Smooth muscle cell (in vitro differentiated cells): Measurements from ENCODE around the gene IMPDH2. TPM values are rescaled to one million over a fixed set of nuclear protein-coding genes. Genes with fewer than 3 reads are reported as not detected.

Experiments used
- DNase-seq: peaks from one replicate; lab custom pipeline; 2025; ENCODE audit not compliant: unreplicated experiment; lab: John Stamatoyannopoulos, UW
- H2AFZ ChIP-seq: fragments of 200-600 bp; sonication (generic); 2 replicates; pipeline ENCODE4 v1.6.0; 2016; ENCODE audit warnings: antibody characterized with exemption, low read depth, mild to moderate bottlenecking
- H3F3A ChIP-seq: fragments of 200-600 bp; sonication (generic); 2 replicates; pipeline ENCODE4 v1.6.0; 2017; ENCODE audit warnings: antibody characterized with exemption, low read depth
- H3K27ac ChIP-seq: fragments of 200-600 bp; sonication (generic); 2 replicates; pipeline ENCODE4 v1.5.1; 2016; ENCODE audit warnings: low read depth, mild to moderate bottlenecking
- H3K27me3 ChIP-seq: fragments of 200-600 bp; sonication (generic); 2 replicates; pipeline ENCODE4 v1.6.1; 2016; ENCODE audit warnings: low read depth, mild to moderate bottlenecking
- H3K36me3 ChIP-seq: fragments of 200-600 bp; sonication (generic); 2 replicates; pipeline ENCODE4 v1.5.1; 2016; ENCODE audit warnings: low read depth
- H3K4me1 ChIP-seq: fragments of 200-600 bp; sonication (generic); 2 replicates; pipeline ENCODE4 v1.5.1; 2016; ENCODE audit warnings: low read depth
- H3K4me2 ChIP-seq: fragments of 200-600 bp; sonication (generic); 2 replicates; pipeline ENCODE4 v1.6.0; 2016; ENCODE audit warnings: mild to moderate bottlenecking
- H3K4me3 ChIP-seq: fragments of 200-600 bp; sonication (generic); 2 replicates; pipeline ENCODE4 v1.5.1; 2016; ENCODE audit warnings: mild to moderate bottlenecking
- H3K79me2 ChIP-seq: fragments of 200-600 bp; sonication (generic); 2 replicates; pipeline ENCODE4 v1.6.0; 2016; ENCODE audit warnings: low read depth, mild to moderate bottlenecking
- H3K9ac ChIP-seq: fragments of 200-600 bp; sonication (generic); 2 replicates; pipeline ENCODE4 v1.6.0; 2016; ENCODE audit warnings: low read depth
- H3K9me3 ChIP-seq: fragments of 200-600 bp; sonication (generic); replicated peaks from 2 replicates; pipeline ENCODE4 v1.5.1; 2016; ENCODE audit warnings: low read depth
- H4K20me1 ChIP-seq: fragments of 200-600 bp; sonication (generic); 2 replicates; pipeline ENCODE4 v1.6.0; 2016; ENCODE audit warnings: low read depth
- CTCF ChIP-seq: fragments of 200-600 bp; sonication (generic); IDR thresholded peaks from 2 replicates; pipeline ENCODE4 v1.5.1; 2017; ENCODE audit warnings: borderline replicate concordance, mild to moderate bottlenecking, antibody characterized with exemption; ENCODE audit not compliant: insufficient read depth, poor library complexity, severe bottlenecking
- WGBS: methylation state at CpG from one replicate; pipeline ENCODE4 v1.1.7; 2016; ENCODE audit warnings: low lambda C conversion rate; 5-methylcytosine and 5-hydroxymethylcytosine counted together
- polyA plus RNA-seq: library from polyadenylated mRNA; unstranded; fragments of >200 nt; fragmentation: Nextera tagmentation; extraction: Ambion mirVana; gene quantifications from 2 replicates; pipeline ENCODE4 v1.2.1, GENCODE V29; 2016
- total RNA-seq: library from RNA; depleted of rRNA; stranded (reverse); fragments of >200 nt; gene quantifications from 2 replicates; pipeline ENCODE4 v1.2.3, GENCODE V29; 2014

Gene IMPDH2
- total and polyA plus RNA-seq, 2 experiments from 2014 or later: 105 to 121 TPM

GRCh38 chr3:49015765-49016164, 13.4 kb downstream of the IMPDH2 start:
- Histone ChIP-seq H4K20me1 (peaks cover 47% of the 10 kb centered on the region), H3K27me3 (no peaks in the 10 kb centered on the region), H3F3A (peaks cover 19% of the 10 kb centered on the region), H3K4me2 (no peak overlapping the region), H2AFZ (no peak overlapping the region), H3K9me3 (no peaks in the 10 kb centered on the region), H3K9ac (no peak overlapping the region), H3K4me1 (peaks cover 13% of the 10 kb centered on the region), H3K27ac (no peak overlapping the region), H3K36me3 (no peaks in the 10 kb centered on the region), H3K79me2 (peaks cover 47% of the 10 kb centered on the region), H3K4me3 (no peak overlapping the region)
- no peak for DNase-seq
- 84% methylated on average over 6 of the region's 6 CpGs for WGBS
- no peak for TF ChIP-seq CTCF

DNA sequence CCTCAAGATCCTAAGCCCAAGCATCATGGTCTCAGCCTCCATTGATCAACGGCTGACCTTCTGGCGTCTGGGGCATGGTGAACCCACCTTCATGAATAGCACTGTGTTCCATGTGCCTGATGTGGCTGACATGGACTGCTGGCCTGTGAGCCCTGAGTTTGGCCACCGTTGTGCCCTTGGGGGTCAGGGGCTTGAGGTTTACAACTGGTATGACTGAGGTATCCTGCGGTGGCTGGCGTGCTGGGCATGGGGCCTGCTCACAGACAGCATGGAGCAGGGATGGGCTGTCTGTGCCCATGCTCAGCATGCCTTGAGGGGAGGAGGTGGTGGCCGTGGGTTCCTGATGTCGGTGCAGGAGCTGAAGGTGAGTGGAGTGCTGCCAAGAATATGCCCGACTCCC, 14.1 kb downstream of the IMPDH2 start:
- Histone ChIP-seq H3K36me3 (no peaks in the 10 kb centered on the region), H4K20me1 (peaks cover 54% of the 10 kb centered on the region)
- 93% methylated on average over 8 of the region's 8 CpGs for WGBS

DNA sequence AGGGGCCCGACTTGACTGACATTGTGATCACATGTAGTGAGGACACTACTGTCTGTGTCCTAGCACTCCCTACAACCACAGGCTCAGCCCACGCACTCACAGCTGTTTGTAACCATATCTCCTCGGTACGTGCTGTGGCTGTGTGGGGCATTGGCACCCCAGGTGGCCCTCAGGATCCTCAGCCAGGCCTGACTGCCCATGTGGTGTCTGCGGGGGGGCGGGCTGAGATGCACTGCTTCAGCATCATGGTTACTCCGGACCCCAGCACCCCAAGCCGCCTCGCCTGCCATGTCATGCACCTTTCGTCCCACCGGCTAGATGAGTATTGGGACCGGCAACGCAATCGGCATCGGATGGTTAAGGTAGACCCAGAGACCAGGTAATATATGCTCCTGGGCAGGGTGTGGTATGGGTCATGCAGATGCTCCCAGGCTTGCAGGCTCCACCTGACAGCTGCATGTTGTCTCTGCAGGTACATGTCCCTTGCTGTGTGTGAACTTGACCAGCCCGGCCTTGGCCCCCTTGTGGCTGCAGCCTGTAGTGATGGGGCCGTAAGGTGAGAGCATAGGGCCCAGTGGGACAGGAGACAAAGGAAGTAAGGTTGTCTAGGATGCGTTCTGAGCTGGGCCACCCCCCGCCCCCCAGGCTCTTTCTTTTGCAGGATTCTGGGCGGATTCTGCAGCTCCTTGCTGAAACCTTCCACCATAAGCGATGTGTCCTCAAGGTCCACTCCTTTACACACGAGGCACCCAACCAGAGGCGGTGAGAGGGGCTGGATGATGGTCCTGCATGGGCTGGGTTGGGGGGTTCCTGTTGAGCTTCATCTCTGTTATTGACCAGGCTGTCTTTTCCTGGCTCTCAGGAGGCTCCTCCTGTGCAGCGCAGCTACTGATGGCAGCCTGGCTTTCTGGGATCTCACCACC, 15.2 kb downstream of the IMPDH2 start:
- H3K79me2 ChIP-seq: peaks cover 48% of the 10 kb centered on the region
- H3K36me3 ChIP-seq: no peaks in the 10 kb centered on the region

More for the DNA sequence above, 14.1 kb downstream of the IMPDH2 start:
- no peaks in the 10 kb centered on the region for H3K9me3 ChIP-seq
- H2AFZ ChIP-seq: no peak overlapping the region
- H3K4me2 ChIP-seq: no peak overlapping the region
- H3F3A ChIP-seq: peaks cover 19% of the 10 kb centered on the region
- peaks cover 13% of the 10 kb centered on the region for H3K4me1 ChIP-seq
- no peak overlapping the region for H3K27ac ChIP-seq
- no peak for DNase-seq
- no peak overlapping the region for H3K4me3 ChIP-seq
- no peak for TF ChIP-seq CTCF
- H3K79me2 ChIP-seq: peaks cover 47% of the 10 kb centered on the region
- no peak overlapping the region for H3K9ac ChIP-seq
- H3K27me3 ChIP-seq: no peaks in the 10 kb centered on the region

More for the DNA sequence above, 15.2 kb downstream of the IMPDH2 start:
- Histone ChIP-seq H2AFZ (no peak overlapping the region), H3K9me3 (no peaks in the 10 kb centered on the region), H4K20me1 (peaks cover 64% of the 10 kb centered on the region), H3K4me1 (peaks cover 5% of the 10 kb centered on the region), H3K4me3 (no peak overlapping the region), H3K27ac (no peak overlapping the region), H3K4me2 (no peak overlapping the region), H3K9ac (no peak overlapping the region), H3K27me3 (no peaks in the 10 kb centered on the region), H3F3A (peaks cover 10% of the 10 kb centered on the region)
- TF ChIP-seq CTCF: peak; percentile 55
- DNase-seq: no peak
- WGBS: 89% methylated on average over 24 of the region's 24 CpGs
